Activated CD4-positive, alpha-beta T cell treated with anti-CD3 and anti-CD28 coated beads for 1 hour (primary cell): ENCODE data around the gene CSF1R.
"Not testable (repeated sequence)": the region's sequence is repeated elsewhere in the genome, so short reads cannot be mapped to it uniquely, and the experiment has no call there.

Experiments used
- DNase-seq: peaks from one replicate; pipeline ENCODE4 v3.0.0-alpha.2; 2020

The CSF1R gene

GRCh38 chr5:150103678-150104549 lies 17.6 kb upstream of the CSF1R start:
- no peak for DNase-seq

- DNase-seq, result no peak
Observed at GRCh38 chr5:150101023-150101422, 14.7 kb upstream of the CSF1R start.

- DNase-seq, result no peak
Observed at GRCh38 chr5:150097152-150097551, 10.8 kb upstream of the CSF1R start.

- DNase-seq, result no peak
Observed at GRCh38 chr5:150092159-150092787, 5.9 kb upstream of the CSF1R start.

GRCh38 chr5:150085191-150085912 lies 1.0 kb downstream of the CSF1R start:
- DNase-seq, result no peak

GRCh38 chr5:150084754-150085153 lies 1.6 kb downstream of the CSF1R start:
- DNase-seq, result not testable (repeated sequence)

GRCh38 chr5:150082889-150083288 lies 3.5 kb downstream of the CSF1R start:
- no peak for DNase-seq

GRCh38 chr5:150082374-150082773 lies 4.0 kb downstream of the CSF1R start:
- no peak for DNase-seq

GRCh38 chr5:150081541-150082283 lies 4.6 kb downstream of the CSF1R start:
- no peak for DNase-seq

GRCh38 chr5:150080696-150081435 lies 5.5 kb downstream of the CSF1R start:
- no peak for DNase-seq

- DNase-seq, result no peak
Observed at GRCh38 chr5:150079909-150080461, 6.4 kb downstream of the CSF1R start.

GRCh38 chr5:150078802-150079689 lies 7.3 kb downstream of the CSF1R start:
- no peak for DNase-seq

GRCh38 chr5:150077996-150078801 lies 8.2 kb downstream of the CSF1R start:
- no peak for DNase-seq

- DNase-seq, result no peak
Observed at GRCh38 chr5:150077060-150077459, 9.3 kb downstream of the CSF1R start.

GRCh38 chr5:150075806-150076205 lies 10.5 kb downstream of the CSF1R start:
- DNase-seq, result no peak

- no peak for DNase-seq
Observed at GRCh38 chr5:150075233-150075632, 11.1 kb downstream of the CSF1R start.

GRCh38 chr5:150073677-150074076 lies 12.7 kb downstream of the CSF1R start:
- no peak for DNase-seq

- no peak for DNase-seq
Observed at GRCh38 chr5:150073086-150073625, 13.2 kb downstream of the CSF1R start.

GRCh38 chr5:150070821-150071220 lies 15.5 kb downstream of the CSF1R start:
- DNase-seq, result no peak
